Hepatocyte (in vitro differentiated cells): ENCODE data around the gene MED15. TPM values are rescaled to one million over a fixed set of nuclear protein-coding genes. Genes with fewer than 3 reads are reported as not detected.

Experiments used
- DNase-seq: peaks from one replicate; pipeline ENCODE4 v3.0.0-alpha.2; 2016; ENCODE audit warnings: low spot score
- H2AFZ ChIP-seq: fragments of 200-600 bp; sonication (generic); 2 replicates; pipeline ENCODE4 v1.6.0; 2016; ENCODE audit warnings: antibody characterized with exemption, mild to moderate bottlenecking
- H3K27ac ChIP-seq: fragments of 200-600 bp; sonication (generic); 2 replicates; pipeline ENCODE4 v1.5.1; 2016; ENCODE audit warnings: mild to moderate bottlenecking
- H3K27me3 ChIP-seq: fragments of 200-600 bp; sonication (generic); 2 replicates; pipeline ENCODE4 v1.6.1; 2016
- H3K36me3 ChIP-seq: fragments of 200-600 bp; sonication (generic); replicated peaks from 2 replicates; pipeline ENCODE4 v1.5.1; 2016; ENCODE audit warnings: low read depth; ENCODE audit not compliant: insufficient read depth
- H3K4me1 ChIP-seq: fragments of 200-600 bp; sonication (generic); 2 replicates; pipeline ENCODE4 v1.5.1; 2016; ENCODE audit warnings: mild to moderate bottlenecking, moderate library complexity; ENCODE audit not compliant: insufficient read depth
- H3K4me2 ChIP-seq: fragments of 200-600 bp; sonication (generic); 2 replicates; pipeline ENCODE4 v1.6.0; 2016
- H3K4me3 ChIP-seq: fragments of 200-600 bp; sonication (generic); 2 replicates; pipeline ENCODE4 v1.5.1; 2016; ENCODE audit warnings: mild to moderate bottlenecking
- H3K79me2 ChIP-seq: fragments of 200-600 bp; sonication (generic); 2 replicates; pipeline ENCODE4 v1.6.0; 2017; ENCODE audit warnings: mild to moderate bottlenecking
- H3K9me2 ChIP-seq: fragments of 200-600 bp; sonication (generic); replicated peaks from 2 replicates; pipeline ENCODE4 v1.6.0; 2017; ENCODE audit warnings: mild to moderate bottlenecking; ENCODE audit not compliant: insufficient read depth
- H3K9me3 ChIP-seq: fragments of 200-600 bp; sonication (generic); 2 replicates; pipeline ENCODE4 v1.5.1; 2016; ENCODE audit warnings: low read depth, mild to moderate bottlenecking
- H4K20me1 ChIP-seq: fragments of 200-600 bp; sonication (generic); 2 replicates; pipeline ENCODE4 v1.6.0; 2016; ENCODE audit warnings: mild to moderate bottlenecking; ENCODE audit not compliant: insufficient read depth, poor library complexity, severe bottlenecking
- EZH2 ChIP-seq: fragments of 200-600 bp; sonication (generic); IDR thresholded peaks from 2 replicates; pipeline ENCODE4 v1.6.1; 2016; ENCODE audit warnings: antibody characterized with exemption, mild to moderate bottlenecking, borderline replicate concordance
- EZH2phosphoT487 ChIP-seq: fragments of 200-600 bp; sonication (generic); IDR thresholded peaks from one replicate; pipeline ENCODE4 v1.6.1; 2018; ENCODE audit warnings: antibody characterized with exemption, mild to moderate bottlenecking, low read depth, moderate library complexity; ENCODE audit not compliant: unreplicated experiment, severe bottlenecking
- WGBS: methylation state at CpG from one replicate; pipeline ENCODE4 v1.1.6; 2016; ENCODE audit warnings: low lambda C conversion rate; ENCODE audit errors: missing lambda C conversion rate; 5-methylcytosine and 5-hydroxymethylcytosine counted together
- polyA plus RNA-seq: library from polyadenylated mRNA; unstranded; fragments of >200 nt; fragmentation: Nextera tagmentation; extraction: Ambion mirVana; gene quantifications from 2 replicates; pipeline ENCODE4 v1.2.1, GENCODE V29; 2016
- total RNA-seq: library from RNA; depleted of rRNA; stranded (reverse); fragments of >200 nt; gene quantifications from 2 replicates; pipeline ENCODE4 v1.2.3, GENCODE V29; 2014
- TF ChIP-seq, protein P1 (sequence below): fragments of 200-600 bp; sonication (generic); IDR thresholded peaks from 2 replicates; pipeline ENCODE4 v1.5.1; 2016; ENCODE audit warnings: antibody characterized with exemption, mild to moderate bottlenecking; ENCODE audit not compliant: poor library complexity

MED15 gene, protein sequence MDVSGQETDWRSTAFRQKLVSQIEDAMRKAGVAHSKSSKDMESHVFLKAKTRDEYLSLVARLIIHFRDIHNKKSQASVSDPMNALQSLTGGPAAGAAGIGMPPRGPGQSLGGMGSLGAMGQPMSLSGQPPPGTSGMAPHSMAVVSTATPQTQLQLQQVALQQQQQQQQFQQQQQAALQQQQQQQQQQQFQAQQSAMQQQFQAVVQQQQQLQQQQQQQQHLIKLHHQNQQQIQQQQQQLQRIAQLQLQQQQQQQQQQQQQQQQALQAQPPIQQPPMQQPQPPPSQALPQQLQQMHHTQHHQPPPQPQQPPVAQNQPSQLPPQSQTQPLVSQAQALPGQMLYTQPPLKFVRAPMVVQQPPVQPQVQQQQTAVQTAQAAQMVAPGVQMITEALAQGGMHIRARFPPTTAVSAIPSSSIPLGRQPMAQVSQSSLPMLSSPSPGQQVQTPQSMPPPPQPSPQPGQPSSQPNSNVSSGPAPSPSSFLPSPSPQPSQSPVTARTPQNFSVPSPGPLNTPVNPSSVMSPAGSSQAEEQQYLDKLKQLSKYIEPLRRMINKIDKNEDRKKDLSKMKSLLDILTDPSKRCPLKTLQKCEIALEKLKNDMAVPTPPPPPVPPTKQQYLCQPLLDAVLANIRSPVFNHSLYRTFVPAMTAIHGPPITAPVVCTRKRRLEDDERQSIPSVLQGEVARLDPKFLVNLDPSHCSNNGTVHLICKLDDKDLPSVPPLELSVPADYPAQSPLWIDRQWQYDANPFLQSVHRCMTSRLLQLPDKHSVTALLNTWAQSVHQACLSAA
- total RNA-seq (19.7 and 31.5 TPM in 2 replicates), polyA plus RNA-seq (53.1 and 53.2 TPM in 2 replicates)

DNA sequence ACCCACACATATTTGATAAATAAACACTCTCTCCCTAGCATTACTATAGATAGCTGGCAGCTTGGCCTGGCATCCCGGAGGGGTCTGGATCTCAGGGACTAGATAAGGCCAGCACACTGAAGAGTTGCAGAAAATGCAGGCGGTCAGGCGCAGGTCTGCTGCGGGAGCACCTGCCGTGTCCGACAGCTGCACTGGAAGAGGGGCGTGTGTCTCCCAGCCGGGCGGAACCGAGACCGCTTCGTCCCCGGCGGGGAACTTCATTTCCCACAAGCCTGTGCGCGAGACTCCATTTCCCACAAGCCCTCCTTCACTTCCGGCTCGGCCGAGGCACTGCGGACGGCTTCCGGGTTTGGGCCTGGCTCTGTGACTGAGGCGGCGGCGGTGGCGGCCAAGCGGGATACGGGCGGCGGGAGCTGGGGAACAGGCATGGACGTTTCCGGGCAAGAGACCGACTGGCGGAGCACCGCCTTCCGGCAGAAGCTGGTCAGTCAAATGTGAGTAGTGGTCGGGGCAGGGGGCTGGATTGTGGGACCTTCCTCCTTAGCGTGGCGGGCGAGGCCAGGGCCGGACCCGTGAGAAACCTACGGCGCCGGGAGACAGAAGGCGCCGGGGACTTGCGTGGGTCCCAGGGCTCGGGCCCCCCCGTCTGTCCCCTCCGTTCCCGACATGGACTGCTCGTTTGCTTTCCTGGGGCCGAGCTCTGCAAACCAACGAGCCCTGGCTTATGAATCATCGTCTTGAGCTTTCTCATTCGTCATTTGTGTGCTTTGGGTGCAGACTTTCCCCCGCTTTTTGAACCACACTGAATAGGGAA lies at the start of gene MED15:
Gene MED15 (plus strand): TSS at position 358 of the 814 bp plus-strand sequence. CDS start 69 bp downstream, at position 427.
- DNase-seq: peak; percentile 94
- TF ChIP-seq, protein P1, sequence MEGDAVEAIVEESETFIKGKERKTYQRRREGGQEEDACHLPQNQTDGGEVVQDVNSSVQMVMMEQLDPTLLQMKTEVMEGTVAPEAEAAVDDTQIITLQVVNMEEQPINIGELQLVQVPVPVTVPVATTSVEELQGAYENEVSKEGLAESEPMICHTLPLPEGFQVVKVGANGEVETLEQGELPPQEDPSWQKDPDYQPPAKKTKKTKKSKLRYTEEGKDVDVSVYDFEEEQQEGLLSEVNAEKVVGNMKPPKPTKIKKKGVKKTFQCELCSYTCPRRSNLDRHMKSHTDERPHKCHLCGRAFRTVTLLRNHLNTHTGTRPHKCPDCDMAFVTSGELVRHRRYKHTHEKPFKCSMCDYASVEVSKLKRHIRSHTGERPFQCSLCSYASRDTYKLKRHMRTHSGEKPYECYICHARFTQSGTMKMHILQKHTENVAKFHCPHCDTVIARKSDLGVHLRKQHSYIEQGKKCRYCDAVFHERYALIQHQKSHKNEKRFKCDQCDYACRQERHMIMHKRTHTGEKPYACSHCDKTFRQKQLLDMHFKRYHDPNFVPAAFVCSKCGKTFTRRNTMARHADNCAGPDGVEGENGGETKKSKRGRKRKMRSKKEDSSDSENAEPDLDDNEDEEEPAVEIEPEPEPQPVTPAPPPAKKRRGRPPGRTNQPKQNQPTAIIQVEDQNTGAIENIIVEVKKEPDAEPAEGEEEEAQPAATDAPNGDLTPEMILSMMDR: no peak
- TF ChIP-seq EZH2phosphoT487 (no peak), EZH2 (no peak)
- 2% methylated on average over 58 of the region's 58 CpGs for WGBS
- H3K36me3 ChIP-seq: no peaks in the 10 kb centered on the region
- H4K20me1 ChIP-seq: peaks cover 35% of the 10 kb centered on the region
- H3K27ac ChIP-seq: peak within 1 kb of the TSS; percentile 100
- no peaks in the 10 kb centered on the region for H3K9me2 ChIP-seq
- H3K4me1 ChIP-seq: peaks cover 23% of the 10 kb centered on the region
- peak within 1 kb of the TSS; percentile 66 for H2AFZ ChIP-seq
- peak within 1 kb of the TSS; percentile 94 for H3K4me3 ChIP-seq
- no peaks in the 10 kb centered on the region for H3K27me3 ChIP-seq
- H3K4me2 ChIP-seq: peak within 1 kb of the TSS; percentile 98
- H3K9me3 ChIP-seq: no peaks in the 10 kb centered on the region
- peaks cover 47% of the 10 kb centered on the region for H3K79me2 ChIP-seq

DNA sequence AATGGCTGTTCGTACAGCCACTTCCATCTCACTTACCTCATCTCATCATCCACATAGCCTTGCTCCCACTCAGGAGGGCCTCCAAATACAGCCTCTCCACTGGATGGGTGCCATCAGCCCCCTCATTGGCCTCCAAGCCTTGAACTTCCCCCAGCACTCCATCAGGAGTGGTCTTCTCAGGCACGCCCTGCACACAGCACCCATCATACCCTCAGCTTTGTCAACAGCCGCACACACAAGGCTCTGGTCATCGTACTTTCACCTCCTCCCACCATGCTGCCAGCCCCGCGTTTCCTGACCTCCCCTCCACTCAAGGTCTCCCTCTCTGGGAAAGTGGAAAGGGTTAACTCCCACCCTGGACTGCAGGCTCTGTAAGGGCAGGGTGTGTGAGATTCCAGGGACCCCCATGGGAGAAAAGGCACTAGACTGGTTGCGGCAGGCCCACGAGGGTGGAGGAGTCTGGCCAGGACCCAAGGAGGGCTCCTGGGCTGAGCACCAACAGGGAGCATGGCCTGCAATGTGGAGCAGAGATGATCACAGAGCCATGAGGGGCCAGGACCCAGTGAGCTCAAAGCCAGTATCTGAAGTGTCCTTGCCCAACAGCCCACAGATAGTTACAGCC lies 48.8 kb upstream of the MED15 start:
- TF ChIP-seq EZH2phosphoT487: no peak
- no peak for TF ChIP-seq EZH2
- TF ChIP-seq, protein P1: no peak
- WGBS: 77% methylated on average over 8 of the region's 8 CpGs
- no peak overlapping the region for H3K4me3 ChIP-seq
- no peaks in the 10 kb centered on the region for H3K36me3 ChIP-seq
- H3K9me3 ChIP-seq: no peaks in the 10 kb centered on the region
- H3K9me2 ChIP-seq: no peaks in the 10 kb centered on the region
- H2AFZ ChIP-seq: no peak overlapping the region
- no peaks in the 10 kb centered on the region for H3K27me3 ChIP-seq
- no peak for DNase-seq
- H3K79me2 ChIP-seq: no peaks in the 10 kb centered on the region
- H3K4me2 ChIP-seq: no peak overlapping the region
- H4K20me1 ChIP-seq: no peaks in the 10 kb centered on the region
- no peak overlapping the region for H3K27ac ChIP-seq
- no peaks in the 10 kb centered on the region for H3K4me1 ChIP-seq

DNA sequence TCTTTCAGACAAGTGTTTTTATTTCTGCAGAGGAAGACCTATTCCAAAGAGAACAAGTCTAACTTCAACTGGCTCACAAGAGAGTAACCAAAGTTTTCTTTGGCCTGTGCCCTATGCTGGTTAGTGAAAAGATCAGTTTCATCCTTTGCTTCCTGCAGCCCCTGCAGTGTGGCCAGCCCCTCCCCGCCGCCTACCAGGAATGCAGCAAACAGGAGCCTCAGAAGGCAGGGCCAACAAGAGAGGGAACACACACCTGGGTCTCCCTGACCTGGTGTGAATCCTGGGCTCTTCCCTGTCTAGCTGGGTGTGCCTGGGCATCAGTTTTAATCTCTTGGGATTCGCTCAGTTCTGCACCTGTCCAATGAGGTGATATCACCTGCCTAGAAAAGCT lies 48.3 kb upstream of the MED15 start:
- no peaks in the 10 kb centered on the region for H3K79me2 ChIP-seq
- no peak overlapping the region for H3K4me2 ChIP-seq
- H3K27ac ChIP-seq: no peak overlapping the region
- no peaks in the 10 kb centered on the region for H3K9me3 ChIP-seq
- H3K36me3 ChIP-seq: no peaks in the 10 kb centered on the region
- H4K20me1 ChIP-seq: no peaks in the 10 kb centered on the region
- H2AFZ ChIP-seq: no peak overlapping the region
- H3K9me2 ChIP-seq: no peaks in the 10 kb centered on the region
- TF ChIP-seq, protein P1: no peak
- TF ChIP-seq EZH2 (no peak), EZH2phosphoT487 (no peak)
- no peaks in the 10 kb centered on the region for H3K4me1 ChIP-seq
- DNase-seq: no peak
- no peaks in the 10 kb centered on the region for H3K27me3 ChIP-seq
- no peak overlapping the region for H3K4me3 ChIP-seq
- 96% methylated on average over 3 of the region's 3 CpGs for WGBS
